Heart left ventricle (tissue), 16 donors: ENCODE data around the gene LYRM4. TPM values are rescaled to one million over a fixed set of nuclear protein-coding genes. Genes with fewer than 3 reads are reported as not detected.

Experiments used
- ATAC-seq, 4 donors: fragments of 200-7000 bp; cut with Tn5 transposase; one replicate each; pipeline ENCODE4 v1.9.1; 2020 to 2022; ENCODE audit warnings: moderate library complexity in 4 of 4, mild to moderate bottlenecking in 3 of 4, moderate number of reproducible peaks in 1 of 4
- DNase-seq, 5 donors: peaks; one replicate each; pipeline ENCODE4 v3.0.0-alpha.2; 2020
- H3K27ac ChIP-seq, 12 donors: fragments of 200-600 bp; sonication (generic) in 4 of 12; one replicate each; pipeline versions ENCODE4 v1.5.0 to v1.8.0; 2016 to 2022; ENCODE audit warnings: mild to moderate bottlenecking in 2 of 12
- H3K27me3 ChIP-seq, 9 donors: fragments of 200-600 bp; sonication (generic) in 2 of 9; one replicate each; pipeline versions ENCODE4 v1.5.1 to v1.8.0; 2016 to 2022; ENCODE audit warnings: mild to moderate bottlenecking in 3 of 9
- H3K36me3 ChIP-seq, 9 donors: fragments of 200-600 bp; sonication (generic) in 2 of 9; one replicate each; pipeline versions ENCODE4 v1.5.0 to v1.8.0; 2018 to 2022; ENCODE audit warnings: mild to moderate bottlenecking in 2 of 9
- H3K4me1 ChIP-seq, 12 donors: fragments of 200-600 bp; sonication (generic) in 4 of 12; one replicate each; pipeline versions ENCODE4 v1.5.0 to v1.8.0; 2016 to 2022; ENCODE audit warnings: mild to moderate bottlenecking in 3 of 12
- H3K4me3 ChIP-seq, 12 donors: fragments of 200-600 bp; sonication (generic) in 4 of 12; one replicate each; pipeline versions ENCODE4 v1.5.0 to v1.8.0; 2017 to 2022; ENCODE audit warnings: mild to moderate bottlenecking in 9 of 12, moderate library complexity in 4 of 12
- H3K9me3 ChIP-seq, 12 donors: fragments of 200-600 bp; sonication (generic) in 4 of 12; one replicate each; pipeline versions ENCODE4 v1.5.0 to v1.8.0; 2016 to 2022; ENCODE audit warnings: mild to moderate bottlenecking in 1 of 12
- CTCF ChIP-seq, 12 donors: fragments of 200-600 bp; sonication (generic) in 4 of 12; IDR thresholded peaks; one replicate each; pipeline versions ENCODE4 v1.5.0 to v1.8.0; 2018 to 2022; ENCODE audit warnings: antibody characterized with exemption in 12 of 12, mild to moderate bottlenecking in 5 of 12
- POLR2A ChIP-seq, 2 donors: fragments of 450-650 bp; IDR thresholded peaks; one replicate each; pipeline ENCODE4 v1.6.1; 2017; ENCODE audit warnings: antibody characterized with exemption in 2 of 2, mild to moderate bottlenecking in 2 of 2, moderate library complexity in 2 of 2
- WGBS, 4 donors: extraction: QIAGEN DNeasy Blood & Tissue Kit in 2 of 4; methylation state at CpG; one replicate each; pipeline versions ENCODE4 v1.1.5 to v1.1.7; 2013 to 2018; 5-methylcytosine and 5-hydroxymethylcytosine counted together
- intact Hi-C, 10 donors: fragments of 100-400 bp; cut with DNase I; formaldehyde crosslinking; loops; one replicate each; pipeline versions ENCODE4 v1.11.1 to v1.14.2; 2022
- polyA plus RNA-seq, 2 donors: library from polyadenylated mRNA; stranded (reverse); fragments of 200-250 nt; gene quantifications; one replicate each; pipeline ENCODE4 v1.2.3, GENCODE V29; 2013
- total RNA-seq, 9 donors: library from RNA; depleted of rRNA in 2 of 9; stranded (reverse); fragments of >200 nt in 2 of 9; fragmentation: NEBNext Ultra II Directional in 3 of 9; extraction: Animal tissue kit (Norgen Biotek cat#: 25700) in 3 of 9; gene quantifications; one replicate each; pipeline versions ENCODE4 v1.1.0 to v1.2.4, GENCODE V29; 2016 to 2023
- donor health status: ischemic (EF 13 %, LVEDD 7.1; RV severe dilation, severe dysfunction).
- donor health status: healthy with polysubstance abuse.
- donor health status: DM: no; HTN: yes; CAD: no.
- donor health status: DM: no; HTN: no; CAD: no.
- donor health status: ischemic (EF 25% LVEDD 6.9; RV normal size, moderate dysfunction).
- donor health status: ischemic (EF 25% LVEDD 5.7; RV mildly dilated, moderate dysfunction).
- donor health status: healthy.
- donor health status: DM: yes; HTN: yes; CAD: no.
- donor health status: ischemic (EF 35%, LVEDD 5.7; RV mildly dilated, moderate dysfunction).
- donor health status: nonischemic (EF 11% LVEDD 7.7; RV severe dilation, severe dysfunction).
- donor health status: DM: yes; HTN: yes; CAD: no.
- donor health status: PGD.
- donor health status: ischemic (EF 29% LVEDD 5.4; RV normal size, mild dysfunction).
- donor health status: nonischemic (EF 23%, LVEDD 6.1; RV moderate dilation, normal function).

The LYRM4 gene
- total and polyA plus RNA-seq, 11 donors: 18.8 to 39.7 (median 21.3) TPM

- no peaks in the 10 kb centered on the region for H3K9me3 ChIP-seq
- ATAC-seq (no peak), DNase-seq (no peak)
- no peak for TF ChIP-seq CTCF (IDR thresholded peaks at IDR 0.05)
- no peak for TF ChIP-seq POLR2A (IDR thresholded peaks at IDR 0.05)
- H3K4me1 ChIP-seq: peaks cover 0 to 49% (median 22%) of the 10 kb centered on the region in 12 donors
- WGBS, 4 donors: 71 to 85% (median 72%) methylated on average over 7 of the region's 7 CpGs
- peaks cover 0 to 11% (median 0%) of the 10 kb centered on the region in 9 donors for H3K27me3 ChIP-seq
- no peak overlapping the region for H3K4me3 ChIP-seq
- no peaks in the 10 kb centered on the region for H3K36me3 ChIP-seq
- H3K27ac ChIP-seq: peak overlapping the region in 1 of 12 donors; percentile 0
- intact Hi-C loops: no loop called here
Observed at GRCh38 chr6:5090603-5091002, 170.1 kb downstream of the LYRM4 start.

- Histone ChIP-seq H3K27ac (peak overlapping the region in 2 of 12 donors; percentile 0 to 24), H3K9me3 (no peaks in the 10 kb centered on the region), H3K36me3 (no peaks in the 10 kb centered on the region), H3K4me1 (peaks cover 0 to 42% (median 22%) of the 10 kb centered on the region in 12 donors), H3K27me3 (peaks cover 0 to 20% (median 0%) of the 10 kb centered on the region in 9 donors), H3K4me3 (no peak overlapping the region)
- TF ChIP-seq POLR2A (IDR thresholded peaks at IDR 0.05) (no peak), CTCF (IDR thresholded peaks at IDR 0.05) (no peak)
- ATAC-seq (no peak), DNase-seq (no peak)
- WGBS, 4 donors: 38 to 57% (median 46%) methylated on average over 5 of the region's 5 CpGs
- intact Hi-C loops: loop anchor here in 1 of 10 donors (10.0 kb wide), 1 partner anchor 115 kb away; no protein-coding TSS in a partner anchor
Observed at GRCh38 chr6:5089481-5090438, 171.0 kb downstream of the LYRM4 start.

DNA sequence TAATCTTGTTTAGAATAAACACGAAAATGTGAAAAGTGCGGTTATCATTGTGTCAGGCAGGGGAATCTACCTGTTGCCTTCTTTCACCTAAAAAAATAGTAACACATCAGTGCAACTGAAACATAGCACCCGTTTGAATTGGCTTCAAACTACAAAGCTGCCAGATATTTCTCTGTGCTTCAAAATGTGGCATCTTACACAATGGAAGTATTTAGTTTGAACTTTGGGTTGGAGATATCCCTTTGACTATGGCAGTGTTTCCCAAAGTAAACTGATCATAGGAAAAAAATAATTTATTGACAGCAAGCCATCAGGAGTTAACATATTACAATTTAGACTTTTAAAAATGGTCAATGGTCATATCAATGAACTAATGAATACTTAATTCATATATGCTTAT lies 172.0 kb downstream of the LYRM4 start:
- intact Hi-C loops: loop anchor here in 1 of 10 donors (10.0 kb wide), 1 partner anchor 116 kb away; no protein-coding TSS in a partner anchor
- no peaks in the 10 kb centered on the region for H3K36me3 ChIP-seq
- TF ChIP-seq POLR2A (IDR thresholded peaks at IDR 0.05) (no peak), CTCF (IDR thresholded peaks at IDR 0.05) (no peak)
- peaks cover 0 to 37% (median 20%) of the 10 kb centered on the region in 12 donors for H3K4me1 ChIP-seq
- no peaks in the 10 kb centered on the region for H3K9me3 ChIP-seq
- no peak overlapping the region for H3K4me3 ChIP-seq
- WGBS, 4 donors: 70 to 82% (median 79%) methylated on average over 3 of the region's 3 CpGs
- DNase-seq (no peak), ATAC-seq (no peak)
- no peak overlapping the region for H3K27ac ChIP-seq
- peaks cover 0 to 28% (median 0%) of the 10 kb centered on the region in 9 donors for H3K27me3 ChIP-seq

GRCh38 chr6:5087389-5087788 lies 173.4 kb downstream of the LYRM4 start:
- intact Hi-C loops: loop anchor here in 1 of 10 donors (10.0 kb wide), 1 partner anchor 117 kb away; no protein-coding TSS in a partner anchor
- DNase-seq (peak; percentile 54 to 73 (median 62)), ATAC-seq (no peak)
- 90 to 97% (median 94%) methylated on average over 14 to 19 of the region's 19 CpGs for WGBS, 4 donors
- Histone ChIP-seq H3K27me3 (peaks cover 0 to 28% (median 0%) of the 10 kb centered on the region in 9 donors), H3K9me3 (no peaks in the 10 kb centered on the region), H3K4me1 (peaks cover 0 to 33% (median 17%) of the 10 kb centered on the region in 12 donors), H3K36me3 (no peaks in the 10 kb centered on the region), H3K4me3 (no peak overlapping the region), H3K27ac (peak overlapping the region in 1 of 12 donors; percentile 69)
- TF ChIP-seq POLR2A (IDR thresholded peaks at IDR 0.05) (no peak), CTCF (IDR thresholded peaks at IDR 0.05) (no peak)
